ENCODE results near the gene PDLIM1.

PDLIM1 gene

DNA sequence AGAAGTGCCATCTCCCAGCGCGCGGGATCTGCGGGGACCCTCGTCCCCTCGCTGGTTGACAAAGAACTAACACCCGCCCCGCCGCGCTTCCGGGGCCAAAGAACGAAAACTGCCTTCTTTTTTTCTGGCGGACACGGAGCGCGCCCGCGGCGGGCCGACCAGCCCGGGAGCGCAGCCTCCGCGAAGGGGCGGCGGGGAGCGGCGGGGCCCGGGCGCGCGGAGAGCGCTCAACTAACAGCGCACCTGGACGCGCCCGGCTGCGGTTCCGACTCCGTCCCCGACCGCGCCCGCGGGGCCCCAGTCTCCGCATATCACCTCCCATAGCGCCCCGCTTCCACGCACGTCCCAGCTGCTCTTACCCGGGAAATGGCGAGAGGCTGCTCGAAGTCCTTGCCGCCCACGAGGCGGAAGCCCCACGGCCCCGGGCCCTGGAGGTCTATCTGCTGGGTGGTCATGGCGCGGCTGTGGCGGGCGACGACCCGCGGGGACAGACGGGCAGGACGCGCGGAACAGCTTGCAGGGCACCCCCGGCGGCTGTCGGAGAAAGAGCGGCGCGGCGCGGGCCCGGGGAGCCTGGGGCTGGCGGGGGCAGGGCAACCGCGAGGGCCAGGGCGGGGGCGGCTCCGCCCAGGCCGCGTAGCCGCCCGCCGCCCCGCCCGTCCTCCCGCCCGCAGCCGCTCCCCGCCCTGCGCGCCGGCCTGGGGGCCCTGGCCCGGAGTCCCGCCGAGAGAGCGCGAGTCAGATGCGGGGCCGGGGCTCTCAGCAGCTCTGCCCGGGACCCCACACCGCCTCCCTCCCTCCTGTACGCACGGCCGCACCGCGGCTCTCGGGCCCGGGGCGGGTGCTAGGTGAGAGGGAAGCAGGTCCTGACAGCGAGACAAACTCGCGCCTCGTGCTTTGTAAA is at the start of gene PDLIM1:
TSS of gene PDLIM1 (minus strand) at position 543 of the 904 bp plus-strand sequence. CDS start at position 455, 88 bp downstream.
- DNase-seq, result peak; percentile 47

DNA sequence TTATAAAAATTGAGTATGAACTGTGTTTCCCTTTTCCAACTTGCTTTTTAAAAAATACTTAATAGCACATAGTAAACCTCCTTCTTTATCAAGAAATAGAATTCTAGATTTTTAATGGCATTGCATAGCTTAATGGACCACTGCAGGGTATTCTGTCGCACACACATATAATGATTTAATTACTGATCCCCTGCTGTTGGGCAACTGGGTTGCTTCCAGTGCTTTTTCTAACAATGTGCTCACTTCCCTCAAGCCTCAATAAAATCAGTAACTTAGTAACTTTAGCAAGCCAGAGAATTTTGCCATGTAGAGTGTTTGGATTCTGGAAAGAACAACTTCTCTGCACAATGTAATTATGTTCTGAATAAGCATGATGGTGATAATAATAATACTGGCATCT is 49.1 kb upstream of the PDLIM1 start:
- DNase-seq, result no peak

- no peak for DNase-seq
Observed at GRCh38 chr10:95337423-95338160, 46.8 kb upstream of the PDLIM1 start.

GRCh38 chr10:95336702-95337101 is 45.9 kb upstream of the PDLIM1 start:
- DNase-seq, result no peak

- no peak for DNase-seq
Observed at GRCh38 chr10:95335933-95336699, 45.3 kb upstream of the PDLIM1 start.

GRCh38 chr10:95334805-95335144 is 44.0 kb upstream of the PDLIM1 start:
- DNase-seq, result no peak

GRCh38 chr10:95333997-95334804 is 43.4 kb upstream of the PDLIM1 start:
- DNase-seq, result no peak

- no peak for DNase-seq
Observed at GRCh38 chr10:95332666-95333249, 42.0 kb upstream of the PDLIM1 start.

- no peak for DNase-seq
Observed at GRCh38 chr10:95331596-95332130, 40.9 kb upstream of the PDLIM1 start.

- no peak for DNase-seq
Observed at GRCh38 chr10:95330966-95331453, 40.2 kb upstream of the PDLIM1 start.

DNA sequence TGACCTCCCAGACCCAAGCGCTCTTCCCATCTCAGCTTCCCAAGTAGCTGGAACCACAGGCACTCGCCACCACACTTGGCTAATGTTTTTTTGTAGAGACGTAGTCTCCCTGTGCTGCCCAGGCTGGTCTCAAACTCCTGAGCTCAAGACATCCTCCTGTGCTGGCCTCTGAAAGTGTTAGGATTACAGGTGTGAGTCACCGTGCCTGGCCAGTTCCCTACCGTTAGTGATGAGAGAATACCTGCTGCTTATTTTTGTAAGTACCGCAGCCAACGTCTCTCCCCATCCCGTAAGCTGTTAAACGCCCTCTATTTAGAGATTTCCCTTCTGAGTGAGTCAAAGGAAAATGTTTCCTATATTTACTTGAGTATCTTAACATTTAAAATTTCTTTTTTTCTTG is 38.5 kb upstream of the PDLIM1 start:
- no peak for DNase-seq

DNA sequence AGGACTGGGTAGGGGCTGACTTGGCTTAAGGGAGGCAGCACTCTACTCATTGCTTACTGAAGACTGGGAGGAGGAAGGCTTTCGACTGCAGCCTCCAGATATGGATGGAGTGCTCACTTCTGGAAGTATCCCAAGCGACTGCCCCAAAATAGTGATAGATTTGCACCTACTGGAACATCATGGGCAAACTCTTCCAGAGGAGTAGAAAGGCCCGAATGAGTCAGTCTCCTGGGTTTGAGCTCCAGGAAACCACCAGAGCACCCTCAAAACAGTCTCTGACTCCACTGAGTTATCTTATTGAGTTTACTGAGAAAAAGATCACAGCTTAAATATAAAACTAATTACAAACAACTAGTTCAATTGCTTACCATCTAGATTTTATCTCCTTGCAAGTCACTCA is 37.2 kb upstream of the PDLIM1 start:
- DNase-seq, result no peak

DNA sequence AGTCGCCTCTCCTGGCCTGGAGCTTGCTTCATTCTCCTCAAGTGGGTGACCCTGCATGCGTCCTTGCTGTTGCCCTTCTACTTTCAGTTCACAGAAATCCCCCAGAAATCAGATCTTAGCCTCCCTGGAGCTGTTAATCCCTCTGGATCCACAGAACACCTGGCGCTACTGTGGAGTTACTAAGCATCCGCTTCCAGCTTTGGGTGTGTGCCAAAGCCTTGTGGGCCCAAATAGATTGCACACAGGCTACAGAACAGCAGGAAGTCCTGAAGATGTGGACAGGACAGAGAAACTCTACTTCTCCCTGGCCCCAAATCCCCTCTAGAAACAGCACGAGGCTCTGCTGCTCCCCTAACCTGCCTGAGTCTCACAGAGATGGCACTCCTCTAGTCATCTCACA is 36.6 kb upstream of the PDLIM1 start:
- DNase-seq, result no peak

GRCh38 chr10:95326396-95326795 is 35.6 kb upstream of the PDLIM1 start:
- DNase-seq, result no peak

DNA sequence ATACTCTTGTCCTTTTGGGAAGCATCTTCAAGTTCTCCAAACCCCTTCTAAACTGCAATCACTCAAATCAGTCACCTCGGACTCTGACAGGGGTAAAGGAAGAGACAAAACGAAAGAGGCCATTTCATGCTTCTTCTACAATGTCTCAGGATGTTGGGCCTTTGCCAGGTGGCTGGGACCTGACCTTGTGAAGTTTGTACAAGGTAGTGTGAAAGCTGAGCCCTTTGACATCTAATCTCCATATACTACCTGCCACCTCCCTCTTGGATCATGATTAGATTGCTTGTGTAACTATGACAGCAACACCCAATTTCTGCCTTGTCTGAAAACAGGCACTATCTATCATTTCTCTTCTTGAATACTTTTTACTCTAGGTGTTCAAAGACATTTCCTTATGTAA is 35.1 kb upstream of the PDLIM1 start:
- DNase-seq, result no peak

DNA sequence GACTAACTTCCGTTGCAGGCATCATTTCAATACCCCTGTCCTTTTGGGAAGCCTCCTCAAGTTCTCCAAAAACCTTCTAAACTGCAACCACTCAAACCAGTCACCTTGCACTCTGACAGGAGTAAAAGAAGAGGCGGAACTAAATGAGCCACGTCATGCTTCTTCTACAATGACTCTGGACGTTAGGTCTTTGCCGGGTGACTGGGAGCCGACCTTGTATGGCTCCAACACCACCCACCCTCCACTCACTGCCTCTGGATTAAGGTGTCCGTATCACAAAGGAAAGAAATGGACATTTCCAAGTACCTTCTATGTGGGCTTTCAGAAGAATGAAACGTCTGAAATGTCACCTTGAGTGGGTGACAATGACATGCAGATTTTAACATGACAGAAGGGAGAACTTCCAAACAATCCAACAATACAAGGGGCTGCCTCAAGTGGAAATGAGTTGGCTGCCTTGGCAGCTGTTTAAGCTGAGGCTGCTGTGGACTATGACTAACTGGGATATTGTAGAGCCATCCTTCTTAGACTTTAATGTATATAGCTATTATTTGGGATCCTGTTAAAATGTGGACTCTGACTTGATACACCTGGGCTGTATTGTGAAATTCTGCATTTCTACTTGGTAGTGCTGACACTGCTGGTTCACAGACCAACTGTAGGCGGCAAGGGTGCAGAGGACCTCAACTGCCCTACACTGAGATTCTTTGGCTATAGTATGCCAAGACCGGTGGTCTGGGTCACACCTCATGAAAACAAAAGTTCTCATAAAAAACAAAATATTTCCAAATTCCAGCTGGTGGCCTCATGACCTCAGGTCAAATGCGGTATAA is 33.8 kb upstream of the PDLIM1 start:
- DNase-seq, result no peak

DNA sequence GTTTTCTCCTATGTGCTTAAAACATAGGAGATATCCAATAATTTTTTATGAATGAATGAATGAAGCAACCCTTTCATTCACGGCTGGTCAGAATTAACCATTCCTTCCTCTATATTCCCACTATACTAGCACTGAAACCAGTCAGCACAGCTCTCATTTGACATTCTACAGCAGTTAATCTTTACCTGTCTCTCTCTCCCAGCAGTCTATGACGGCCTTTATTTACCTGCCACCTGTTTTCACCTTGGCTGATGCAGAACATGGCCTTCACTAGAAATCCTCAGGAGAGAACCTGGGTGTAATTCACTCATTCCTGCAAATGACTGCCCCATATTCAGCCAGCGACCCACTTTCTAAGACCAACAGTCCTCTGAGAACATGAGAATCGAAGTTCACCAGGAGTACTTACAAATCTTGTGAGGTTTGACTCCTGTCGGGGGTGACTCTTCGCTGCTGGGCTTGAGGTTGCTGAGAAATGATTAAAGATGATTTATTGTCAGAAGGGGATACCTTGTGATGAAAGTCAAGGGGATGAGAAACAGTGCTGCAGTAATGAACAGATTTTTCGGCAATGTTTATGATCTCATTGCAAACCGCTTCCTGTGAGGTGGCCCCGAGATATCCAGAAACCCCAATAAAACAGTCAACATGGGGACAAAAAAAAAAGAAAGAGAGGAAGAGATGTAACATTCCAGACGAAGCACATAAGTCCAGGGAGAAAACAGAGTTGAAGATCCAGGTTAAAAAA is 30.9 kb upstream of the PDLIM1 start:
- DNase-seq, result no peak

DNA sequence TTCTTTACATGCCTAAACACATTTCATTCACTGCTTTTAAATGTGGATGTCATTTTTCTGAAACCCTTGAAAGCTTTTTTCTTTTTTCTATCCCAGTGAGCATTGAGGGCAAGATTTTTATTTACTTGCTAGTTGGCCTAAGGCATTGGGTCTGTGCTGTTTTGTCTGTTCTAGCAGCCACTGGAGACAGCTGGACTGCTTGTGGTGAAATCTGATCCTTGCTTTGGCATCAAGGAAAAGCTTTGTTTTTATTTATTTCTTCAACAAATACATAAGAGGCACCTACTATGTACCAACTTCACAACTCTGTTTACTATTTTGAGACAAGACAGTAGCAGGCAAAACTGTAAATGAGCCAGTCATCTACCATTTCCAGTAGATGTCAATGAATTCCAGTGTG is 28.4 kb upstream of the PDLIM1 start:
- DNase-seq, result no peak

DNA sequence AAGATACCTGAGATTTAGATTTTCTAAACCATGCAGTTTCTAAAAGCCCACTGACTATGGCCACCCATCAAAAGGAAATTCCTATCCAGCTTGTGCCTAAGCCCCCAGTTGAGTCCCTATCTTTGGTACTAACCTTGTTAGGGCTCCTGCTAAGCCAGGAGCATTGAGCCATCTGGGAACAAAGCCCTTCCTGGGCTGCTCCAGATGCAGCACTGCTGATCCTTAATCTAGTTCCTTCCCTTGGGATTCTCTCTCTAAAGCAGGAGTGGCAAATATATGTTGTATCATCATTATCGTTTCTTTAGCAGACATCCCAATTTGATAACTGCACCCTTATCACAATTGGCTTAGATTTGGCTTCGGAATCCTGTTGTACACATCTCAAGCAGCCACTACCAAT is 24.7 kb upstream of the PDLIM1 start:
- DNase-seq, result no peak
